Stimulated activated naive CD8-positive, alpha-beta T cell treated with anti-CD3 and anti-CD28 coated beads, Interleukin-15, Interleukin-2, amounts not matched to agents 100 ng/mL and 50 ng/mL, for 24 hours (primary cell): Measurements from ENCODE around the gene SCGB1A1.
A peak's percentile ranks its signal among the peaks of the same experiment; 100 is the strongest.
"Not testable (repeated sequence)": the region's sequence is repeated elsewhere in the genome, so short reads cannot be mapped to it uniquely, and the experiment has no call there.

Experiments
- H3K27ac Mint-ChIP-seq: one replicate; pipeline ENCODE4 v1.8.0; 2021; ENCODE audit warnings: mild to moderate bottlenecking, mixed read lengths
- H3K27me3 Mint-ChIP-seq: one replicate; pipeline ENCODE4 v1.8.0; 2021; ENCODE audit warnings: mixed read lengths
- H3K36me3 Mint-ChIP-seq: one replicate; pipeline ENCODE4 v1.8.0; 2021; ENCODE audit warnings: low read depth, mixed read lengths
- H3K4me1 Mint-ChIP-seq: one replicate; pipeline ENCODE4 v1.8.0; 2021; ENCODE audit warnings: low read depth, mixed read lengths
- H3K4me3 Mint-ChIP-seq: one replicate; pipeline ENCODE4 v1.8.0; 2021; ENCODE audit warnings: mild to moderate bottlenecking, mixed read lengths
- H3K9me3 Mint-ChIP-seq: one replicate; pipeline ENCODE4 v1.8.0; 2021; ENCODE audit warnings: mixed read lengths

Gene SCGB1A1, protein sequence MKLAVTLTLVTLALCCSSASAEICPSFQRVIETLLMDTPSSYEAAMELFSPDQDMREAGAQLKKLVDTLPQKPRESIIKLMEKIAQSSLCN

DNA sequence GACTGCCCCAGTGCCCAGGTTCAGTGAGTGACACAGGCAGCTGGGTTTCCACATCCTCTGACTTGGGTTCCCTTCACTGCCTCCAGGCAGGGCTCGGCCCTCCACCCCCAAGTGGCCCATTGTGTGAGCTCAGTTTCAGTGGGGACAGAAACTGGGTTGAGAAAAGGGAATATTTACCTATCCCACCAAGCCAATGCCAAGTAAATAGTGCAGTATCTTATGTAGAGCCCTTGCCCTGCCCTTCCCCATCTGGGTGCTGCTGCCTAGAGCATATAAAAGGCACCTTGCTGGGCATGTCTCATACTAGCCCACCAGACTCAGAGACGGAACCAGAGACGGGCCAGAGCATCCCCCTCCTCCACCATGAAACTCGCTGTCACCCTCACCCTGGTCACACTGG, at the start of gene SCGB1A1:
SCGB1A1 (plus strand) TSS at position 301 of the 400 bp plus-strand sequence; CDS start at position 364, 63 bp downstream.
- Mint-ChIP-seq H3K27me3 (peaks cover 6% of the 10 kb centered on the region), H3K4me1 (no peaks in the 10 kb centered on the region), H3K4me3 (no peak within 1 kb of the TSS), H3K9me3 (no peaks in the 10 kb centered on the region), H3K27ac (peak within 1 kb of the TSS; percentile 17), H3K36me3 (no peaks in the 10 kb centered on the region)

DNA sequence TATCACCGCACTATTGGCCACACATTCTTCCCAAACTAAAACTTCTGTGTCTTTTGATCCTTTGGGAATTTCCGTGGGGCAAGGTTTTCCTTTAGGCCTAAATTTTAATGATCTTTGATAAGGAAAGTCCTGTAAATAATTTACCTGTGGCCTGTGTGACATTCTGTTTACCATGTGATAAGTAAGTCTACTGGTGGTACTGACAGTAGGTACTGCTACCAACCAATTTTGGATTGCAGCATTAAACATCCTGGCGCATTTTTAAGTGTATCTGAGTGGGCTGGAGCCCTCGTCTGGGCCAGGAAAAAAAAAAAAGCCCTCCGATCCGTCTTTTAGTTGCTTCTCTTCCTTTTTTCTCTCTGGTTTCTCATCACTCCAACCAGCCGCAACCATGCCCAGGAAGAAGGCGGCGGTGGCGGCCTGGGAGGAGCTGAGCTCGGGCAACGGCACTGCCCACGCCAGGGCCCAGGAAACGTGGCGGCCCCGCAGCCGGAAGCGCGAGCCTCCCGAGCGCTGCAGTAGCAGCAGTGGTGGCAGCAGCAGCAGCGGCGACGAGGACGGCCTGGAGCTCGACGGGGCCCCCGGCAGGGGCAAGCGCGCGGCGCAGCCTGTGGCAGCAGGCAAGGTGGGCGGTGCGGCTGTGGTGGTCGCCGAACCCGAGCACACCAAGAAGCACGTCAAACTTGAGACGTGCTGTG, 47.9 kb upstream of the SCGB1A1 start:
- H3K4me3 Mint-ChIP-seq: peak overlapping the region; percentile 44
- peaks cover 17% of the 10 kb centered on the region for H3K4me1 Mint-ChIP-seq
- H3K36me3 Mint-ChIP-seq: no peaks in the 10 kb centered on the region
- no peaks in the 10 kb centered on the region for H3K27me3 Mint-ChIP-seq
- peak overlapping the region; percentile 66 for H3K27ac Mint-ChIP-seq
- no peaks in the 10 kb centered on the region for H3K9me3 Mint-ChIP-seq

DNA sequence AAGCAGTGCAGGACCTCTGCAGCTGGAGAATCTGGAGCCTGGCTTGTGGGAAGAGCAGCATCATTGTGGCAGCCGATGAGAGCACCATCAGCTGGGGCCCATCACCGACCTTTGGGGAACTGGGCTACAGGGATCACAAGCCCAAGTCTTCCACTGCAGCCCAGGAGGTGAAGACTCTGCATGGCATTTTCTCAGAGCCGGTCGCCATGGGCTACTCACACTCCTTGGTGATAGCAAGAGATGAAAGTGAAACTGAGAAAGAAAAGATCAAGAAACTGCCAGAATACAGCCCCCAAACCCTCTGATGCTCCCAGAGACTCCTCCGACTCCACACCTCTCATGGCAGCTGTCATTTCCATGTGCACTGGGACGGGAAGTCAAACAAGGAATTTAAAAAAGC, 46.0 kb upstream of the SCGB1A1 start:
- Mint-ChIP-seq H3K27ac (no peak overlapping the region), H3K4me3 (no peak overlapping the region), H3K36me3 (no peaks in the 10 kb centered on the region), H3K27me3 (no peaks in the 10 kb centered on the region), H3K4me1 (peaks cover 17% of the 10 kb centered on the region), H3K9me3 (no peaks in the 10 kb centered on the region)

- no peaks in the 10 kb centered on the region for H3K36me3 Mint-ChIP-seq
- no peaks in the 10 kb centered on the region for H3K9me3 Mint-ChIP-seq
- no peaks in the 10 kb centered on the region for H3K27me3 Mint-ChIP-seq
- no peak overlapping the region for H3K27ac Mint-ChIP-seq
- H3K4me1 Mint-ChIP-seq: peaks cover 17% of the 10 kb centered on the region
- no peak overlapping the region for H3K4me3 Mint-ChIP-seq
Measured at GRCh38 chr11:62373464-62374119, 45.2 kb upstream of the SCGB1A1 start.

DNA sequence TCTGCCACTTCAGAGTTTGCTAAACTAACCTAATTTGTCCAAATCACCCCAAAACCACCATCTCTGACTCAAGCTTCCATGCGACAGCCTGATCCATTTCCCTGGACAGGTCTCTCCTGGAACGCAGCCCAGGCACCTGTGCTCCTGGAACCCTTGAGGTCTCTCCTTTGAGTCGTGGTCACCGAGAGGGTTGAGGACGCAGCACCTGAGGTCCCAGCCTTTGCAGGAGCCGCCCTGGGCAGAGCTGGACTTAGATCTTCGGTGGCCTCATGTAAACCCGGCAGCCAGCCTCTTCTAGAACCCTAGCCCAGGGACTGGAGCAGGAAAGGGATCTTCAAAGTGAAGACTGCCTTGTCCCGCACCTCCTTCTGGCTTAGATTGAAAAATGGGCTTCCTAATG, 44.0 kb upstream of the SCGB1A1 start:
- Mint-ChIP-seq H3K9me3 (no peaks in the 10 kb centered on the region), H3K27ac (no peak overlapping the region), H3K36me3 (no peaks in the 10 kb centered on the region), H3K4me3 (no peak overlapping the region), H3K4me1 (peaks cover 17% of the 10 kb centered on the region), H3K27me3 (no peaks in the 10 kb centered on the region)

GRCh38 chr11:62378459-62379063, 40.3 kb upstream of the SCGB1A1 start:
- not testable (repeated sequence) for H3K36me3 Mint-ChIP-seq, H3K27me3 Mint-ChIP-seq, H3K27ac Mint-ChIP-seq, H3K9me3 Mint-ChIP-seq, H3K4me3 Mint-ChIP-seq, H3K4me1 Mint-ChIP-seq

GRCh38 chr11:62379586-62379985, 39.2 kb upstream of the SCGB1A1 start:
- H3K4me1 Mint-ChIP-seq, H3K4me3 Mint-ChIP-seq, H3K27me3 Mint-ChIP-seq, H3K27ac Mint-ChIP-seq, H3K9me3 Mint-ChIP-seq, H3K36me3 Mint-ChIP-seq: not testable (repeated sequence)

DNA sequence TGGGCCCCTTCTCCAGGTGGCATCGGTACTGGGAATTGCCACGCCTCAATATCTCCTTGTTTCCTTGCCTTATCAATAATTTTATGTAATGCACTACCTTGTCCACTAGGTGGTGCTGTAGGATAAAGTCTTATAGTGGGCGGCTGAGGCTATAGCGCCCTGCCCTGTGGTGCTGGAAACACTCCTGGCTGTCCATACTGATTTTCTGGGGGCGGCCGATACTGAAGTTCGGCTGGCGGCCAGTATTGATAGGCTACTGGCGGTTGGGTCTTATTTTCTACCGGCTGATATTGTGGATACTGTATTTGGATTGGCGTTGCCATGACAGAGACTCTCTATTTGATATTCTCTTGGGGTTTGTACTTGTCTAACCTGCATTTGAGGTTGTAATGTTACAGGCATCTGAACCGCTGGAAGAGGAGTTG, 38.0 kb upstream of the SCGB1A1 start:
- H3K4me1 Mint-ChIP-seq: peaks cover 15% of the 10 kb centered on the region
- not testable (repeated sequence) for H3K27ac Mint-ChIP-seq, H3K9me3 Mint-ChIP-seq, H3K27me3 Mint-ChIP-seq, H3K36me3 Mint-ChIP-seq, H3K4me3 Mint-ChIP-seq

- H3K27me3 Mint-ChIP-seq: no peaks in the 10 kb centered on the region
- no peaks in the 10 kb centered on the region for H3K9me3 Mint-ChIP-seq
- peaks cover 23% of the 10 kb centered on the region for H3K4me1 Mint-ChIP-seq
- no peaks in the 10 kb centered on the region for H3K36me3 Mint-ChIP-seq
- H3K27ac Mint-ChIP-seq: no peak overlapping the region
- no peak overlapping the region for H3K4me3 Mint-ChIP-seq
Measured at GRCh38 chr11:62383822-62384221, 35.0 kb upstream of the SCGB1A1 start.

DNA sequence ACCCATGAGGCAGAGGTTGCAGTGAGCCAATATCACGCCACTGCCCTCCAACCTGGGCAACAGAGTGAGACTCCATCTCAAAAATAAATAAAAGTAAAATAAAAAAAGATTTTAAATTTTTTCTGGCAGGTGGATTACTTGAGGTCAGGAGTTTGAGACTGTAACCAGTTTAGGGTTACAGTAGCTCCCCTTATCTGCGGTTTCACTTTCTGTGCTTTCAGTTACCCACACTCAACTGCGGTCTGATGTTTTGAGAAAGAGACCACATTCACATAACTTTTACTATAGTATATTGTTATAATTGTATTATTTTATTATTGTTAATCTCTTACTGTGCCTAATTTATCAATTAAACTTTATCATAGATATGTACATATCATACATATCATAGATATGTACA, 32.8 kb upstream of the SCGB1A1 start:
- not testable (repeated sequence) for H3K4me3 Mint-ChIP-seq, H3K27ac Mint-ChIP-seq, H3K9me3 Mint-ChIP-seq, H3K36me3 Mint-ChIP-seq, H3K27me3 Mint-ChIP-seq
- H3K4me1 Mint-ChIP-seq: peaks cover 18% of the 10 kb centered on the region

DNA sequence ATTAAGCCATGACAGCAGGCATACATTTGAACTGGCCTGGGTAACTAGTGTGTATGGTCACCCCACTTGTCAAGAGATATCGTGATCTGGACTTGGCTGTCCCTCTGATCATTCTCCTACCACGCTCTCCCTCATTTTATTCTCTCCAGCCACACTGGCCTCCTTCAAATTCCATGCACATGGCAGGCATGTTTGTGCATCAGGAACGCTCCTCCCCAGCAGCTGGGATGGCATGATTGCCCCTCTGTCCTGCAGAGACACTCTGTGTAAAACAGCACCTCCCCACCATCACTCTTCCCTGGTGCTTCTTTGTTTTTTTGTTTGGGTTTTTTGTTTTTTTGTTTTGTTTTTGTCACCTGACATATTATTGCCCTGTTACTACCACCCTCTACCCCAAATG, 31.5 kb upstream of the SCGB1A1 start:
- Mint-ChIP-seq H3K9me3 (no peaks in the 10 kb centered on the region), H3K27me3 (no peaks in the 10 kb centered on the region), H3K4me1 (peaks cover 14% of the 10 kb centered on the region), H3K36me3 (no peaks in the 10 kb centered on the region), H3K27ac (no peak overlapping the region), H3K4me3 (no peak overlapping the region)

GRCh38 chr11:62388999-62389398, 29.8 kb upstream of the SCGB1A1 start:
- peaks cover 20% of the 10 kb centered on the region for H3K4me1 Mint-ChIP-seq
- H3K4me3 Mint-ChIP-seq: no peak overlapping the region
- H3K9me3 Mint-ChIP-seq: no peaks in the 10 kb centered on the region
- no peaks in the 10 kb centered on the region for H3K27me3 Mint-ChIP-seq
- H3K27ac Mint-ChIP-seq: no peak overlapping the region
- no peaks in the 10 kb centered on the region for H3K36me3 Mint-ChIP-seq

- no peaks in the 10 kb centered on the region for H3K9me3 Mint-ChIP-seq
- H3K27ac Mint-ChIP-seq: no peak overlapping the region
- no peak overlapping the region for H3K4me3 Mint-ChIP-seq
- no peaks in the 10 kb centered on the region for H3K36me3 Mint-ChIP-seq
- no peaks in the 10 kb centered on the region for H3K27me3 Mint-ChIP-seq
- H3K4me1 Mint-ChIP-seq: peaks cover 21% of the 10 kb centered on the region
Measured at GRCh38 chr11:62390237-62390636, 28.6 kb upstream of the SCGB1A1 start.

GRCh38 chr11:62390722-62391121, 28.1 kb upstream of the SCGB1A1 start:
- Mint-ChIP-seq H3K4me1 (peaks cover 17% of the 10 kb centered on the region), H3K9me3 (no peaks in the 10 kb centered on the region), H3K36me3 (no peaks in the 10 kb centered on the region), H3K27ac (no peak overlapping the region), H3K4me3 (no peak overlapping the region), H3K27me3 (no peaks in the 10 kb centered on the region)

DNA sequence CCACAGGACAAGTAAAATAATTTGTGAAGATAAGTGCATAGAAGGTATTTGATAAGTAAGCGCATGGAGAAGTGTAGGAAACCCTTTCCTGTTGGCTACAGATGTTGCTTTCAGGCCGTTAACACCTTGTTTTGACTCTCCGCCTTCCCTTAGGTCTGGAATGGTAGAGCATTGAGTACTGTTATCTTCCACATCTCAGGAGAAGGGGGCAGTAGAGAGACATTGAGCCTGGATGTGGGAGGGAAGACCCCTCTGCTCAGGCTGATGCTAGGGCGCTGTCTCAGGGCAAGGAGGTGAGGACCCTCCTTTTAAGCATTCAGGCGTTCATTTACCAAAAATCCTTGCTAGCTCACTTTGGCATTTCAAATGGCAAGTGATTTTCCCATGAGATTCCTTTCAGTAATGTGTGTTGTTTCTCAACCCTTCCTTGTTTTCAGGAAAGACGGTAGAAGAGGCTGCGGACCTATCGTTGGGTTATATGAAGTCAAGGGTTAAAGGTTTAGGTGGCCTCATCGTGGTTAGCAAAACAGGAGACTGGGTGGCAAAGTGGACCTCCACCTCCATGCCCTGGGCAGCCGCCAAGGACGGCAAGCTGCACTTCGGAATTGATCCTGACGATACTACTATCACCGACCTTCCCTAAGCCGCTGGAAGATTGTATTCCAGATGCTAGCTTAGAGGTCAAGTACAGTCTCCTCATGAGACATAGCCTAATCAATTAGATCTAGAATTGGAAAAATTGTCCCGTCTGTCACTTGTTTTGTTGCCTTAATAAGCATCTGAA, 27.0 kb upstream of the SCGB1A1 start:
- Mint-ChIP-seq H3K27me3 (no peaks in the 10 kb centered on the region), H3K4me1 (peaks cover 14% of the 10 kb centered on the region), H3K36me3 (no peaks in the 10 kb centered on the region), H3K27ac (no peak overlapping the region), H3K4me3 (no peak overlapping the region), H3K9me3 (no peaks in the 10 kb centered on the region)
